GM20000 (cell line): ENCODE measurements around the gene VTN.
A peak's percentile ranks its signal among the peaks of the same experiment; 100 is the strongest.

ENCODE experiments used
- DNase-seq: peaks from one replicate; pipeline ENCODE4 v3.0.0; 2012; ENCODE audit warnings: low spot score
- TF ChIP-seq, protein P1 (sequence below): IDR thresholded peaks from 2 replicates; pipeline ENCODE4 v1.5.1; 2012; ENCODE audit warnings: mild to moderate bottlenecking, control low read depth; ENCODE audit errors: extremely low read depth, missing control alignments

VTN gene

DNA sequence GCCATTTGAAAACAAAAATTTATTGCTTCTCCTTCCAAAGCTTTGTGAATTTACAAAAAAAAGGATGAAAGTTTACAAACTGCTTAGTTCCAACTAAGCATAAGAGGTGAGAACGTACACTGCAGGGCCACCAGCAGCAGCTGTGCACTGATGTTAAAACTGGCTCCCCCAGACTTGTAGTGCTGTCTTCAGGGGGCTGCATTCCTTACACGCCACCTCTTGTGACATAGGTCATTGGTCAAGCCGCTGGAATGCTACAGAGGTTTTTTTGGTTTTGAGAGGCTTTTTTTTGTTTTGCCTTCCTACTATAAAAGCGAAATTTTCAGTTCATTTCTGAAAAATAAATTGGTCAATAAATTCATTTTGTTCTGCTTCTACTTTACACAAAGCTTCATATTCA, 41.8 kb downstream of the VTN start:
- TF ChIP-seq, protein P1, sequence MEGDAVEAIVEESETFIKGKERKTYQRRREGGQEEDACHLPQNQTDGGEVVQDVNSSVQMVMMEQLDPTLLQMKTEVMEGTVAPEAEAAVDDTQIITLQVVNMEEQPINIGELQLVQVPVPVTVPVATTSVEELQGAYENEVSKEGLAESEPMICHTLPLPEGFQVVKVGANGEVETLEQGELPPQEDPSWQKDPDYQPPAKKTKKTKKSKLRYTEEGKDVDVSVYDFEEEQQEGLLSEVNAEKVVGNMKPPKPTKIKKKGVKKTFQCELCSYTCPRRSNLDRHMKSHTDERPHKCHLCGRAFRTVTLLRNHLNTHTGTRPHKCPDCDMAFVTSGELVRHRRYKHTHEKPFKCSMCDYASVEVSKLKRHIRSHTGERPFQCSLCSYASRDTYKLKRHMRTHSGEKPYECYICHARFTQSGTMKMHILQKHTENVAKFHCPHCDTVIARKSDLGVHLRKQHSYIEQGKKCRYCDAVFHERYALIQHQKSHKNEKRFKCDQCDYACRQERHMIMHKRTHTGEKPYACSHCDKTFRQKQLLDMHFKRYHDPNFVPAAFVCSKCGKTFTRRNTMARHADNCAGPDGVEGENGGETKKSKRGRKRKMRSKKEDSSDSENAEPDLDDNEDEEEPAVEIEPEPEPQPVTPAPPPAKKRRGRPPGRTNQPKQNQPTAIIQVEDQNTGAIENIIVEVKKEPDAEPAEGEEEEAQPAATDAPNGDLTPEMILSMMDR, result no peak
- no peak for DNase-seq

DNA sequence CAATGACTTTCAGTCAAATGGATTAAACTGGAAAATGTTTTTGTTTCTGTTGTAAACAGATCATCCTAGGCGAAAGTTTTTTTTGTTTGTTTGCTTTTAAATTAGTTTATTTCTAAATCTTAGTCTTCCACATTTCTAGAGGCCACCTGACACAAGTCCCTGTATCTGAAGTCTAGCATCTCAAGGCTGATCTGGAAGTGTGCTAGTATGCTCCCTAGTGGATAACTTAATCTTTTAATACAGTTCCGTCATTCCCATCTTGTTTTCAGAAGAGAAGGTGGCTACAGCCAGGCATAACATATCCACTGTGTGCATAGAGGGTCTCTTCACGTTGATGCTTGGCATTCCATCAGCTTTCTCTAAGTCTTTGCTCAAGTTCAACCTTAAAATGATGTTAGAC, 42.4 kb downstream of the VTN start:
- no peak for DNase-seq
- TF ChIP-seq, protein P1, result no peak

DNA sequence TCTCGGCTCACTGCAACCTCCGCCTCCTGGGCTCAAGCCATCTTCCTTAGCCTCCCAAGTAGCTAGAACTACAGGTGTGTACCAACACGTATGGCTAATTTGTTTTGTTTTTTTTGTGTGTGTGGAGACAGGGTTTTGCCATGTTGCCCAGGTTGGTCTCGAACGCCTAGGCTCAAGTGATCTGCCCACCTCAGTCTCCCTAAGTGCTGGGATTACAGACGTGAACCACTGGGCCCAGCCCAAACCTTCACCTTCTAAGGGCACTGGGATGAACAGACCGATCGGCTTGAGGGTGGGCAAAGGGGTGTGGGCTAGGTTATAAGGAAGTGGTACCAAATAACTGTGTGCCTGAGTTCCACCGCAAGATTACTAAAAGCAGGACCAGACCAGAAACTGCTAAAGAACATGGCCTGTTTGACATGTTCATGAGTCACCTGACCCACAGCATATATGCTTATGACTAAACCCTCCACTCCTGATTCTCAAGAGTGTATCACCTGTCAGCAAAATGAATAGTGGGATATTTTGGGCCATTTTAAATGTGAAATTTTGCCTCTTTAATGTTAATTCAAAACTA, 43.0 kb downstream of the VTN start:
- peak; percentile 38 for DNase-seq

DNA sequence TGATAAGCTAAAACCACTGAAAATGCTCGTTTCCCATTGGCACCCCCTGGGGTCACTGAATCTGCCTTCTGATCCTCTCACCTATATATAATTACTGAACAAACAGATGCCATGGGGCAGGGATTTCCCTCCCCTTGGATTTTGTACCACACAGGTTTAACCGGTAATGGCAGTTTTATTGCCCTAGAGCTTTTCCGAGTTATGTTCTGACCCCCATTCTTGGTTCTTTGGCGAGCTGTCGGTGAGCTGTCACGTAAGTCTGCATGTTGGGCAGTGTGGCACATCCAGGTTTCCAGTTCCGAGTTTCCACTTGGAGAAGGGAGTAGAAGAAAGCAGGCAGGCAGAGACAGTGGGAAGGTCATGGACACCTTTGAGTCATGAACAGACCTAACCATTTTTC, 44.0 kb downstream of the VTN start:
- TF ChIP-seq, protein P1, result no peak
- DNase-seq, result no peak

More for the DNA sequence above, 43.0 kb downstream of the VTN start:
- TF ChIP-seq, protein P1, result no peak

DNA sequence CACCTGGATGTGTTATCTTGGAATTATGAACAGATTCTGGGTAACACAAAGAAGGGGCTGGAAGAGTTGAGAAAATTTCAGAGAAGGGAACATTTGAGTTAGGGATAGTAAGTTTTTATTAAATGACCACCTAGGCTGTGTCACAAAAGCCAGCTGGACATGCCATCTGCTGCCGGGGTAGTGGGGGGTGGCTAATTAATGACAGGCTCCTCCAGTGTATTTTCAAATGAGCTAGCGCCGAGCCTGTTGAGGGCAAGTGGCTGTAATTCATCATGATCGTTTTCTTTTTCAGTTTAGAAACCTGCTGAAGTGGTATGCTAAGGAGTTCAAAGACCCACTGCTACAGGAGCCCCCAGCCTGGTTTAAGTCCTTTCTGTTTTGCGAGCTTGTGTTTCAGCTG, 44.9 kb downstream of the VTN start:
- TF ChIP-seq, protein P1, result no peak
- no peak for DNase-seq

DNA sequence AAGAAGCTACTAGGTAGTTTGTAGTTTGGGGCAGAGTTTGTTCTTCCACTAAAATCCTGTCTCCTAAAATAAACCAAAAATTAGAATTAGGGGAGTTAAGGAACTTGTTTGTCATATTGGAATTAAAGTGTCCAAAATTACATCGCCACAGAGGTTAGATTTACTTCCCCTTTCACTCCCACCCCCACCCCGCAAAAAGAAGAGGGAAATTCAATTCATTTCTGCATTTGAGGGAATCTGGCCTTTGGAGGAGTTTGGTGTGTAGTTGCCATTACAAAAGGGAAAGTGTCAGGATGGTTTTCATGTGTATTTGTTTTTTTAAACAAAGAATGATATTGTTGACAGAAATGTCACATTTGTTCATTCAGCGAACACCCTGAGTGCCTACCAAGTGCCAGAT, 45.3 kb downstream of the VTN start:
- TF ChIP-seq, protein P1, result no peak

DNA sequence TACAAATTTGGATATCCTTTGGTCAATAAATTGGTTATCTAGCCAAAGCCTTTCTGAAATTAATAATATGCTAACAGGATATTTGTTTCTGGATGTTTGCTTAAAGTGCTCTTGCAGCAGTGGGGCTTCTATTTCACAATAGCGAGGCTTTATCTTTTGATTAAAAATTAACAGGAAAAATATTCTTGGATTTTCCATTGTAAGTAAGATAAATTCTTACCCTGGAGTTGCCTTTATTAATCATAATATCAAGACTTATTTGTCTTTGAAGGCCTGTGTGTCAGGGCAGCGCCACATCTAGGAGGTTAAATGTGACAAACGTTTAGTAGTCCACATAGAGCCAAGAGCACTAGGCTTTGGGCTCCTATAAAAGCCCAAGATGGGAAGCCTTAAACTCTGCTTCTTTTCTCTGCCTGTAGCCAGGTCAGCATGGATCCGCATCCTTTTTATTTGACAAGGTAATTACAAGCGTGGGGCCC, 45.8 kb downstream of the VTN start:
- TF ChIP-seq, protein P1, result no peak
- DNase-seq, result no peak

More for the DNA sequence above, 45.3 kb downstream of the VTN start:
- DNase-seq, result no peak
